ENCODE results near the gene ARL4C.

Gene ARL4C

GRCh38 chr2:234496835-234497593 is at the start of gene ARL4C:
Gene ARL4C, minus strand, starts transcription at chr2:234497081. Its CDS starts 495 bp downstream, at chr2:234496586.
- no peak for FAIRE-seq

DNA sequence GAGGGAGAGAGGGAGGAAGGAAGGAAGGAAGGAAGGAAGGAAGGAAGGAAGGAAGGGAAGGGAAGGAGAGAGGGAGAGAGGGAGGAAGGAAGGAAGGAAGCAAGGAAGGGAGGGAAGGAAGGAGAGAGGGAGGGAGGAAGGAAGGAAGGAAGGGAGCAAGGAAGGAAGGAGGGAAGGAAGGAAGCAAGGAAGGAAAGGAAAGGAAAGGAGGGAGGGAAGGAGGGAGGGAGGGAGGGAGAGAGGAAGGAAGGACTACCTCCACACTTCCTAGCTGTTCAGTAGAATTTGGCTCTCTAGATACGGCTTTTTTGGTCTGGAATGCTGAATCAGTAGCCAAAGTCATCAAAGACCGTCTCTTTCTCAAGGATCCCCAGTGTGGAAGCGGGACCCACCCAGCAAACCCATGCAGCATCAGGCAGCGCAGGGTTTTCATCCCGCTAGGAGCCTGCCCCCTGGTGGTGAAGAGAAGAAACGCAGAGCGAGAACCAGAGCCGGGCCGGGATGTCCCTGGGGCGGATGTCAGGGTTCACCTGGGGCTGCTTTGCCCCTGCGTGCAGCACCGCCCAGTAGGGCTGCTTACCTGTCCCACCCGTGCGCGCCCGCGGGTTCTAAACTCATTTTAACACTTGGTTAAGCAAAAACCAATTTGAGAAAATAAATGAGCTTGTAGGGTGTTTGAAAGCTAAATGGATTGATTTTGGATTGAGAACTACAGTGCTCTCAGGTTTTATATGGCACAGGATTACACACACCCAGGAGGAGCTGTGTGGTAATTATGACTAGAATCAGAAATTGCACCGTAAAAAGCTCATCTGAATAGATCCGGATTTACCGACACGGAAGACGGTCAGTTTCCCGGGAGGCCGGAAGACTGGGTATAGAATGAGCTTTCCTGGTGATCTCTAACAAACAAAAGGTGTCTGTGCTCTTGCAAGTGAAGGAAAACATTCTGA is 48.1 kb upstream of the ARL4C start:
- no peak for FAIRE-seq

DNA sequence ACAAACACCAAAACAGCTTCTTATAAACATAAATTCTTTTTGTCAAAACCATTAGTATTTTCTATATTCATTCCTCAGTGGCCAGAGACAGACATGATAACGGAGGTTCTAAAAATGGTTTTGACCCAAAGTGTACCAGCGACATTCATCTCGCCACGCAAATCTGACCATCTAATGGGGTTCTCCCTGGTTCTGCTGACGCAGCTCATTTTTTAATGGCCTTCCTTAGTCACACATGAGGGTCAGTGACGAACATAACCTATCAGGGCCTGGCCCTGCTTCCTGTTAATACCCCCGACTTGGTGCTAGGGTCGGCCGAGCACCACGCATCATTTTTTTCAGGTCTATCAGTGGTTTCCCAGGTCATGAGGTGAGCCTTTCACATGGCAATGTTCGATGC is 45.9 kb upstream of the ARL4C start:
- FAIRE-seq, result no peak

DNA sequence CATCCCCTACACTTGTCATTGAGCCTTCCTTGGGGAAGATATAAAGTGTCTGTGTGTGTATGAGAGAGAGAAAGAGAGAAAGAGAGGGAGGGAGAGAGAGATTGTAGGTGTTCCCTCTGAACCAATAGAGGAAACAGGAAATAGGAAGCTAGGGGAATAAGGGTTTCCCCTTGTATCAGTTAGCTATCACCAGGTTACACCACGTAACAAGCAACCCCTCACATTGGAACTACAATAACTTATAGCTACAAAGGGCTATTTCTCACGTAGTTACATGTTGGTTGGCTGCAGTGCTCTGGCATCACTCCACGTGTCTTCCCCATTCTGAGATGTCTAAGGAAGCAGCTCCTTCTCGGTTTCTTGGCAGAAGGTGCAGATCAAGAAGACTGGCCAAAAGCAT is 41.0 kb upstream of the ARL4C start:
- no peak for FAIRE-seq

DNA sequence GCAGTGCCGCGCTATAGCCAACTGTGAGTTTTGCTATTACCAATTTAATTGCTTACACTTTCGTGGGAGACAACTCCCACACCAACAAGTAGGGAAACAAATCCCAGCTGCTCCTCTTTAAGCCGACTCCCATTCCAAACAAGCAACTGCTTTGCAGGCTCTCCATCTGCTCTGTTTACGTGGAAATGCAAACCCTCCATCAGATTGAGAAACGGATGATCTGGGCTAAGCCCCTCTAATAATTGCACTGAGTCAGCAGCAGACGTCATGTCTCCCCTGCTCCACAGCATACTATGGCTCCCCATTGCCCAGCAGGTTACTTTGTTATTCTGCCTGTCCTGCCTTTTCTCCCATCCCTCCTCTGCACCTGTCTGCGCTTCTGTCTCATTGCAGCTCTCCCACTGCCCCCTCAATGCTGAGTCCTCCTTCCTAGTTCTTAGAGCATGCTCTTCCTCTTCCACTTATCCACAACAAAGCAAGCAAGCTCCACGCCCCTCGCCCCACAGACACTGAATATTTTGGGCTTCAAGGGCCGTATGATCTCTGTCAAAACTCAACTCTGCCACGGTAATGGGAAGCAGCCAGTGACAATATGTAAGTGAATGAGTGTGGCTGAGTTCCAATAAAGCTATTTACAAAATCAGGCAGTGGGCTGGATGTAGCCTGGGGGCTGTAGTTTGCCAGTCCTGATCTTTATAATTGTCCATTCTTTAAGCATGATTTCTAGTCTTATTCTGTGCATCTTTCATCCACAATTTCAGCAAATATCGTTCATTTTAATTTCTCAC is 39.5 kb upstream of the ARL4C start:
- FAIRE-seq, result no peak

GRCh38 chr2:234535464-234535863 is 38.6 kb upstream of the ARL4C start:
- FAIRE-seq, result no peak

DNA sequence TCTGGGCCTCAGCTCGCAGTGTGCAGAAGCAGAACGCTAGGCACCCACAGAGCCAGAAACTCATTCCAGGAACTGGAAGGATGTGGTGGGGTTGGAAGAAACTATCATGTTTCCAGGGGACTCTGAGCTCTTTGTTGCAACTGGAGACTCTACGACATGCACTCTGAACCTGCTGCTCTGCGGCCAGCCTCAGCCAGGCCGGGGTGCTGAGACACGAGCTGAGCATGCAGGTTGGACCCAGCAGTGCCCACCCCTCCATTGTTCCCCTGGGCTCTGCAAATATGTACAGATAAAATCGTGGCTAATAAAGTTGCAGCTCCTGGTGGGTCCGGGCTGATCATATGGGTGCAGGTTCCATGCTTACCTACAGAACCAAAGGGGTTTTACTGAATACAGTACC is 37.6 kb upstream of the ARL4C start:
- FAIRE-seq, result no peak

DNA sequence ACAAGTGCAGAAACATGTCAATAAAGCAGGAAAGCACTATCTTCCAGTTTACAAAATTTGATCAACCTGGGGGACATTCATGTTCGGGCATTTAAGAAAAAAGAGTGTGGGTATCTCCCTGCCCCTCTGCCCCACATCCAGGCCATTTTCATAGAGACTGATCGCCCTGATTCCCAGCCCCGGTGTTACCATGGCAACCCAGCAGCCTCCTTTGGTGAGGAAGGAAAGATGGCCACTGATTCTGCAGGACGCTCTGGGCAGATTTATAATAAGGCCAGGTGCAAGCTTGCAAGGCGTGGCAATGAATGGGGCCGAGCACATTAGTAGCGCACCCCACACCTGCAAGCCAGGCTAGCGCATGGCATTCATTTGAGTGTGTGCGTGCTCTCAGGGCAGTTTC is 36.7 kb upstream of the ARL4C start:
- no peak for FAIRE-seq

DNA sequence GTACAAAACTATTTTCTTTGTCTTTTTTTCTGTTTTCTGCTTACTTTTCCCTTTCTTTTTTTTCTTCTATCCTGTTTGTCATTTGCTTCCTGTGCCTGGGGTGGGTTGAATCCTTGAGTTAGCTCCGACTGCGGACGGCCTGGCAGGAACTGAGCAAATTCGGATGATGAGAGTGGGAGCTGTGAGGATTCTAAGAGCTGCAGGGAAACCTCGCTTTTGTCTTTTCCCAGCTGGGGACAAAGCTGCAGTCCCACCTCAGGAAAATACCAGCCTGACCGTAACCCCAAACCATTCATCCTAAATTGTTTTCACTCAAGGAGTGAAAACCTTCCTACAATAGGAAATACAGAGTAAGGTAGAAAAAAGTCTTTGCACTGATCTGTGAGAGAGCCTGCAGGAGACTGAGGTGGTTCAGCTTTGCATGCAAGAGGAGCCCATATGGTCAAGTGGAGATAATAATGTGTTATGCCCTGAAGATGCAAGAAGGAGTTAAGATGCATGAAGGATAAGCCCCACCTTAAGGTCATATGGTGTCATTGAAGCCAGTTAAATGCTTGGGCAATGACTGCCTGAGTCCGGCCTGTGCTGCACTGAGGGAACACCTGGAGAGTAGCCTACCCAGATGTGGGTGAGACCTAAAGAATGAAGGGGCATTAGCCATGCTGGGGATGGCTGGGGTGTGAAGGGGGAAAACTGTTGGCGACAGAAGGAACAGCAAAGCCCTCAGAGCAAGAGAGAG is 31.7 kb upstream of the ARL4C start:
- no peak for FAIRE-seq

- no peak for FAIRE-seq
Observed at GRCh38 chr2:234526711-234527110, 29.8 kb upstream of the ARL4C start.

- FAIRE-seq, result no peak
Observed at GRCh38 chr2:234521536-234521935, 24.7 kb upstream of the ARL4C start.

DNA sequence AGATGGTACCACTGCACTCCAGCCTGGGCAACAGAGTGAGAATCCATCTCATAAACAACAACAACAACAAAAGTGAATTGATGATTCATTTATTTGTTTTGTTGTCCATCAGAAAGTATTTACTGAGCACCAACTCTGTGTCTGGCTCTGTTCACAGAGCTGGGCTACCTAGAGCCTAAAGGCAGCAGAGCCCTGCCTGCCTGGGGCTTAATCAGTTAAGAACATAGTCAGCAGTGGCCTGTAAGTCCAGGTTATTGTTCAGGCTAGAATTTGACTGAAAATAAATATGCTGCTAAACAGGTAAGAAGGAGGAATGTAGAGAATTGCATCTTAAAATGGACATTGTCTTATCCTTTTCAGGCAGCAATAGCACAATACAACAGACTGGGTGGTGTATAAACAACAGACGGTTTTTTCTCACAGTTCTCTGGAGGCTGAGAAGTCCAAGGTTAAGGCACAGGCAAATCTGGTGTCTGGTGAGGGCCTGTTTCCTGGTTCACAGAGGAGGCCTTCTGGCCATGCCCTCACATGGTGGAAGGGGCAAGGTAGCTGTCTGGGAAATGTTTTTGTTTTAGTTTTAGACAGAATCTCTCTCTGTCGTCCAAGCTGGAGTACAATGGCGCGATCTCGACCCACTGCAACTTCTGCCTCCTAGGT is 22.2 kb upstream of the ARL4C start:
- FAIRE-seq, result no peak

DNA sequence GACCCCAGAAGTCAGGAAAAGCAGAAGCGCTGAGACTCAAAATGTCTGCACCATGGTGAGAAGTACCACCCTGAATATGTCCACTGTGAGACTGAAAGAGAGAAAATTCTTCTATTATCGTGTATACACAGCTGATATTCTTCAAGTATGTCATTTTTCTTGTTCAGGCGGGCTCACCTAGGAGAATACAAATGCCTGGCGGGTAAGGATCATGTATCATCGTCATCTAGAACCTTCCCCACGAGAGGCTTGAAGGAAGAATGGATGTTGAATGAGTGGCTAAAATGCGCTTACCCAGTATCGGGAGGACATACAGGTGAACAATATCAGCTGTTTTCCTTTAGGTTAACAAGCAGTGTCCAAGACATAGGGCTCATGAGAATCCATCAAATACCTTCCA is 21.1 kb upstream of the ARL4C start:
- no peak for FAIRE-seq

DNA sequence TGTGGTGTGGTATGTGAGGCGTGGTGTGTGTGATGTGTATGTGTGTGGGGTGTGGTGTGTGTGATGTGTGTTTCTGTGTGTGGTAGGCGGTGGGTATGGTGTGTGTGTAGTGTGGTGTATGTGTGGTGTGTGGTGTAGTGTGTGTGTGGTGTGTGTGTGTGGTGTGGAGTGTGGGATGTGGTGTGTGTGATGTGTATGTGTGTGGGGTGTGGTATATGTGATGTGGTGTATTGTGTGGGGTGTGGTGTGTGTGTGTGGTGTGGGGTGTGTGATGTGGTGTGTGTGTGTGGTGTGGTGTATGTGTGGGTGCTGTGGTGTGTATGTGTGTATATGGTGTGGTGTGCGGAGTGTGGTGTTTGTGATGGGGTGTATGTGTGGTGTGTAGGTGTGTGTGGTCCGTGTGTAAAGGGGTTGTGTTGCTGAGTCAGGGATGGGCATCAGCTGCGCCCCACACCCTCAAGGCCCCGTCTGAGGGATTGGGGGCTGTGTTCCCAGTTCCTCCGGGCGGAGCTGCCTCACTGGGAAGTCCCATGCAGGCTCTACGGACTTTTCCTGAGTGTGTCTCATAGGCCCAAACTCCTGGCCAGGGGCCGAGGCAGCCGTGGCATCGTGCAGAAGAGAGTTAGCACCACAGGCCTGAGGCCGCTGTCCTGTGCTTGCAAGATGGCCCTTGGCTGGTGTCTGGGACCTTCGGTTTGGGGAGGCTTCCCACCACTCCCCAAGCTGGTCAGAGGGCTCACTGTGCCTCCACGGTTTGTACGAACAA is 18.2 kb upstream of the ARL4C start:
- no peak for FAIRE-seq

DNA sequence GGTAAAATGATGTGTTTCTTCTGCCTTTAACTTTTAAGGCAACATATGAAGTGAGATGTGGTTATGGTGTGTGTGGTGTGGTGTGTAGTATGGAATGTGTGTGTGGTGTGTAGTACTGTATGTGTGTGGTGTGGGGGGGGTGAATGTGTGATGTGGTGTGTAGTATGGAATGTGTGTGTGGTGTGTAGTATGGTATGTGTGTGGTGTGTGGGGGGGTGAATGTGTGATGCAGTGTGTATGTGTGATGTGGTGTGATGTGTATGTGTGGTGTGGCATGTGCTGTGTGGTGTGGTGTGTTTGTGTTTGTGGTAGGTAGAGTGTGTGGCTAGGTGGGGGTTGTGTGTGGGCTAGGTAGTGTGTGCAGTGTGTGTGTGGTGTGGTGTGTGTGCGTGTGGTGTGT is 17.2 kb upstream of the ARL4C start:
- FAIRE-seq, result no peak

DNA sequence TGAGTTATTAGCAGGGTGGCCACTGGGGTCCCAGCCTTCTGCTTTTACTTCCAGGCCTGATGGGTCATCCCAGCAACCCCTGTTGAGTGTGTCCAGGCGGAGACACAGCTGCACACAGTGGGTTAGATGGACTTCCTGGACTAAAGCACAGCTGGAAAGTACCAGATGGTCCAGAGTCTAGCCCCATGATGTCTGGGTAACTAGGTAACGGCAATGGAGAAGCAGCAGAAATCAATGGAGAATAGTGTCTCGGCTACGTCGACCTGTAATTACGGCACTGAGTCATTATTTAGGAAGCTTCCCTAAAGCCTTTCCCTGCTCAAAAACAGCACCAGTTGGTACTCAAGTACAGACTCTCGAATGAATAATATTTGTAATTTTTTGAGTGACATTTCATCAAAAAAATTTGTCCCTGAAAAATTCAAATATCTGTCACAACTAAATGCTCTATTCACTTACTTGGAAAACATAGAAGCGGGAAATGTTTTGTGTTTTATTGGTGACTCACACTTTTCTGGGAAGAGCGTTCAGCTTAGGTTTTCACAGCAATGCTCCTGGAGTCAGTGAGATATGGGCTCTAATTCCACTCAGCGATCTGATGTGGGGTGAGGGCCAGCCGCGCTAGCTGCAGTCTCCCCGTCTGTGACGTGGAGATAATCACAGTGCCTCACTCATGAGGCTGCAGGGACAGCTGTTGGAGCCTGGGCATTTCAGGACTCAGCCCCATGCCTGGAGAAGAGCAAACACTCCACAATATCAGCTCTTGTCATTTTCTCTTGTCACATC is 16.2 kb upstream of the ARL4C start:
- FAIRE-seq, result no peak

- no peak for FAIRE-seq
Observed at GRCh38 chr2:234502919-234503285, 6.0 kb upstream of the ARL4C start.

DNA sequence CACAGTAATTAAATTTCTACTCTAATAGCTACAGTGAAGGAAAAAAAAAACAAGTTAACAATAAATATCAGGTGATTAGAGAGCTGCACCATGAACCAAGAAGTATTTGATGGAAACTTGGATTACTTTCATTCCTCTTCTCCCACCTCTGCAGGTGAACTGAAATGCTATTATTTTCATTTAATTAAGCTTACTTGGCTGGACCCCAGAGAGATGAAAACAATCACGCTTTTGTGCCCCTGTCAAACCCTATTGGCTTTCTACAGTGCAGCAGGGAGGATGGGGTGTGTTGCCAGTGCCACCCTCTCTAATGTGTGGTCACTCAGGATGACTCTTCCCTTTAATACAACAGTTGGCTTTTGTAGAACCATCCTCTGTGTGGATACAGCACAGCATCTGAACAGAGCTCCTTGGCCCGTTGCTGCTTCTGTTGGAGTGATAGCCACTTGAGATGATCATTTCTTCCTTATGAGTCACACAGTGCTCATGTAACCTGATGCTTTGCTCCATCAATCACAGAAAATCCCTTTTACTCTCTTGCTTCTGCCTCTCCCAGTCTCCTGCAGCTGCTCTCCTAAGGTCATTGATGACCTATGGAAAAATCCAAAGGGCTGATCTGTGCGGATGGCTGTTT is 5.5 kb upstream of the ARL4C start:
- peak; percentile 92 for FAIRE-seq

GRCh38 chr2:234500394-234501006 is 3.6 kb upstream of the ARL4C start:
- FAIRE-seq, result peak; percentile 14
